ENCODE results near the gene PTPRM. TPM values are rescaled to one million over a fixed set of nuclear protein-coding genes. Genes with fewer than 3 reads are reported as not detected.

The PTPRM gene
- total RNA-seq, 1 donor from 2014 or later: 65.5 TPM

GRCh38 chr18:8008033-8008432, 440.9 kb downstream of the PTPRM start:
- TF ChIP-seq, protein P1, sequence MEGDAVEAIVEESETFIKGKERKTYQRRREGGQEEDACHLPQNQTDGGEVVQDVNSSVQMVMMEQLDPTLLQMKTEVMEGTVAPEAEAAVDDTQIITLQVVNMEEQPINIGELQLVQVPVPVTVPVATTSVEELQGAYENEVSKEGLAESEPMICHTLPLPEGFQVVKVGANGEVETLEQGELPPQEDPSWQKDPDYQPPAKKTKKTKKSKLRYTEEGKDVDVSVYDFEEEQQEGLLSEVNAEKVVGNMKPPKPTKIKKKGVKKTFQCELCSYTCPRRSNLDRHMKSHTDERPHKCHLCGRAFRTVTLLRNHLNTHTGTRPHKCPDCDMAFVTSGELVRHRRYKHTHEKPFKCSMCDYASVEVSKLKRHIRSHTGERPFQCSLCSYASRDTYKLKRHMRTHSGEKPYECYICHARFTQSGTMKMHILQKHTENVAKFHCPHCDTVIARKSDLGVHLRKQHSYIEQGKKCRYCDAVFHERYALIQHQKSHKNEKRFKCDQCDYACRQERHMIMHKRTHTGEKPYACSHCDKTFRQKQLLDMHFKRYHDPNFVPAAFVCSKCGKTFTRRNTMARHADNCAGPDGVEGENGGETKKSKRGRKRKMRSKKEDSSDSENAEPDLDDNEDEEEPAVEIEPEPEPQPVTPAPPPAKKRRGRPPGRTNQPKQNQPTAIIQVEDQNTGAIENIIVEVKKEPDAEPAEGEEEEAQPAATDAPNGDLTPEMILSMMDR (IDR thresholded peaks at IDR 0.05; ENCODE audit: insufficient read depth, low read length, poor library complexity, severe bottlenecking): no peak
- H3K36me3 ChIP-seq (ENCODE audit: control insufficient read depth, insufficient read depth, low read length): no peaks in the 10 kb centered on the region
- H3K27me3 ChIP-seq (ENCODE audit: control insufficient read depth, insufficient read depth, low read length): no peaks in the 10 kb centered on the region
- DNase-seq (ENCODE audit: low read depth): no peak
- H3K4me3 ChIP-seq (ENCODE audit: low read depth, low read length): no peak overlapping the region

GRCh38 chr18:8011361-8011760, 444.2 kb downstream of the PTPRM start:
- H3K27me3 ChIP-seq (ENCODE audit: control insufficient read depth, insufficient read depth, low read length): no peaks in the 10 kb centered on the region
- TF ChIP-seq, protein P1 (IDR thresholded peaks at IDR 0.05; ENCODE audit: insufficient read depth, low read length, poor library complexity, severe bottlenecking): no peak
- no peak for DNase-seq (ENCODE audit: low read depth)
- H3K4me3 ChIP-seq (ENCODE audit: low read depth, low read length): no peak overlapping the region
- no peaks in the 10 kb centered on the region for H3K36me3 ChIP-seq (ENCODE audit: control insufficient read depth, insufficient read depth, low read length)

GRCh38 chr18:8011906-8012305, 444.8 kb downstream of the PTPRM start:
- Histone ChIP-seq H3K4me3 (ENCODE audit: low read depth, low read length) (no peak overlapping the region), H3K27me3 (ENCODE audit: control insufficient read depth, insufficient read depth, low read length) (no peaks in the 10 kb centered on the region), H3K36me3 (ENCODE audit: control insufficient read depth, insufficient read depth, low read length) (no peaks in the 10 kb centered on the region)
- TF ChIP-seq, protein P1 (IDR thresholded peaks at IDR 0.05; ENCODE audit: insufficient read depth, low read length, poor library complexity, severe bottlenecking): no peak
- DNase-seq (ENCODE audit: low read depth): no peak

- Histone ChIP-seq H3K4me3 (ENCODE audit: low read depth, low read length) (no peak overlapping the region), H3K36me3 (ENCODE audit: control insufficient read depth, insufficient read depth, low read length) (no peaks in the 10 kb centered on the region), H3K27me3 (ENCODE audit: control insufficient read depth, insufficient read depth, low read length) (no peaks in the 10 kb centered on the region)
- no peak for DNase-seq (ENCODE audit: low read depth)
- TF ChIP-seq, protein P1 (IDR thresholded peaks at IDR 0.05; ENCODE audit: insufficient read depth, low read length, poor library complexity, severe bottlenecking): no peak
These were observed 451.7 kb downstream of the PTPRM start for GRCh38 chr18:8018701-8019331.

DNA sequence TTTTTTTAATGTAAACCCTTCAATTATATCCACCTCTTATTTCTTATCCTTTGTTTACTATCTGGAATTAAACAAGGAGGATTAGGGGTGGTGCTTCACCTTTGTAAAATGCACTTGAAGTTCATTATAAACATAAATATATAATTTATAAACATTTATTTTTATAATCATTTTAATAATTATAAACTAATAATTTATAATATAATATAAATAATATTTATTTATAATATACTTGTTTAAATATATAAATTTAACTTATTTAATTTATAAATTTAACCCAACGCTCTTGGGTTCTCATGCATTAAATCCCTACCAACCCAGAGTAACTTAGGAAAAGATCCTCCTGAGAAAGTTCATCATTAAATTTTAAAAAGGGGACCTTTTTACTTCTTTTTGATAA, 452.5 kb downstream of the PTPRM start:
- DNase-seq (ENCODE audit: low read depth): no peak
- H3K27me3 ChIP-seq (ENCODE audit: control insufficient read depth, insufficient read depth, low read length): no peaks in the 10 kb centered on the region
- H3K4me3 ChIP-seq (ENCODE audit: low read depth, low read length): no peak overlapping the region
- no peaks in the 10 kb centered on the region for H3K36me3 ChIP-seq (ENCODE audit: control insufficient read depth, insufficient read depth, low read length)
- TF ChIP-seq, protein P1 (IDR thresholded peaks at IDR 0.05; ENCODE audit: insufficient read depth, low read length, poor library complexity, severe bottlenecking): no peak
